CD4-positive, CD25-positive, alpha-beta regulatory T cell (primary cell): ENCODE results near the gene CD6. TPM values are rescaled to one million over a fixed set of nuclear protein-coding genes. Genes with fewer than 3 reads are reported as not detected.

Experiments
- ATAC-seq, 2 donors: fragments of 150-1000 bp; cut with Tn5 transposase; one replicate each; pipeline ENCODE4 v1.10.0; 2021; ENCODE audit warnings: low read depth in 2 of 2, moderate number of reproducible peaks in 2 of 2, moderate library complexity in 1 of 2
- DNase-seq, 3 donors: peaks; one replicate each; pipeline versions ENCODE4 v3.0.0 to v3.0.0-alpha.2; 2012 to 2022; ENCODE audit warnings: mixed read lengths in 1 of 3
- H3K27ac ChIP-seq: one replicate; pipeline ENCODE4 v1.7.0; 2013; ENCODE audit warnings: mild to moderate bottlenecking, low read length; ENCODE audit not compliant: insufficient read depth, poor library complexity, severe bottlenecking
- H3K27me3 ChIP-seq: one replicate; pipeline ENCODE4 v1.7.0; 2013; ENCODE audit warnings: low read length; ENCODE audit not compliant: control insufficient read depth, insufficient read depth
- H3K36me3 ChIP-seq: one replicate; pipeline ENCODE4 v1.7.0; 2013; ENCODE audit warnings: mild to moderate bottlenecking, low read length, moderate library complexity; ENCODE audit not compliant: control insufficient read depth, insufficient read depth
- H3K4me1 ChIP-seq: 2 replicates; pipeline ENCODE4 v1.7.0; 2013; ENCODE audit warnings: mild to moderate bottlenecking, low read length; ENCODE audit not compliant: insufficient read depth, control insufficient read depth, poor library complexity, severe bottlenecking
- H3K4me3 ChIP-seq: one replicate; pipeline ENCODE4 v1.7.0; 2013; ENCODE audit warnings: low read depth, mild to moderate bottlenecking, low read length, moderate library complexity
- H3K9me3 ChIP-seq, 2 experiments: 1 replicate in 1 of 2; 2 replicates in 1 of 2; pipeline ENCODE4 v1.7.0; 2013; ENCODE audit warnings: low read length in 2 of 2, mild to moderate bottlenecking in 1 of 2, moderate library complexity in 1 of 2; ENCODE audit not compliant: control insufficient read depth in 2 of 2
- H3K27ac Mint-ChIP-seq, 3 donors: one replicate each; pipeline ENCODE4 v1.8.0; 2020 to 2022; ENCODE audit warnings: mild to moderate bottlenecking in 3 of 3, mixed read lengths in 3 of 3, moderate library complexity in 2 of 3
- H3K27me3 Mint-ChIP-seq: one replicate; pipeline ENCODE4 v1.8.0; 2022; ENCODE audit warnings: mild to moderate bottlenecking, mixed read lengths
- H3K36me3 Mint-ChIP-seq: one replicate; pipeline ENCODE4 v1.8.0; 2020; ENCODE audit warnings: mixed read lengths
- H3K4me1 Mint-ChIP-seq, 4 donors: one replicate each; pipeline ENCODE4 v1.8.0; 2020 to 2022; ENCODE audit warnings: mixed read lengths in 4 of 4, mild to moderate bottlenecking in 1 of 4
- H3K4me3 Mint-ChIP-seq, 4 donors: one replicate each; pipeline ENCODE4 v1.8.0; 2020 to 2022; ENCODE audit warnings: mild to moderate bottlenecking in 4 of 4, mixed read lengths in 4 of 4, moderate library complexity in 3 of 4
- H3K9me3 Mint-ChIP-seq, 7 donors: one replicate each; pipeline ENCODE4 v1.8.0; 2020 to 2022; ENCODE audit warnings: mixed read lengths in 7 of 7, mild to moderate bottlenecking in 3 of 7, moderate library complexity in 2 of 7
- polyA plus RNA-seq, 4 donors: library from polyadenylated mRNA; unstranded; fragments of 300-500 nt; fragmentation: Illumina TruSeq; gene quantifications; one replicate each; pipeline ENCODE4 v1.2.3, GENCODE V29; 2021
- total RNA-seq: library from RNA; stranded (reverse); gene quantifications from one replicate; pipeline ENCODE4 v1.2.3, GENCODE V29; 2022

The CD6 gene
- total and polyA plus RNA-seq, 5 donors from 2014 or later, result 108 to 398 (median 138) TPM

DNA sequence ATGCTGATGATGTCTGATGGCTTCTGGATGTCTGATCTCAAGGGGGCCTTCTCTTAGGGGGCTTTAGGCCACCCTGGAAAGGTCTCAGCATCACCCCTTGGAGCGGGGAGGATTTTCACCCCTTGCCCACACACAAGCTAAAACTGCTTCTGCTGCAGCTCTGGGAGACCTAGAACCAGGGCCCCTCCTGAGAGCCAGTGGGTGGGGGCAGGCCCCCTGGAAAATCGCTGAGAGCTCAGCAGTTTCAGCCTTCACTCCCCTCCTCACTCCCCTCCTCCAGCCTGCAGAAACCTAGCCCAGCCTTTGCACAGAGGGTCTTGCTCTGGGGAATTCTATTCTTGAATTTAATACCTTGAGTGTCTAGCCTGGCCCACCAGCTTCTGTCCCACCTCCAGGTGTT lies 17.2 kb downstream of the CD6 start:
- ATAC-seq, result no peak
- H3K4me1 Mint-ChIP-seq, result peaks cover 19 to 90% (median 60%) of the 10 kb centered on the region in 4 donors
- Histone ChIP-seq H3K27ac (peak overlapping the region; percentile 89), H3K9me3 (no peaks in the 10 kb centered on the region), H3K4me3 (no peak overlapping the region), H3K36me3 (peaks cover 33% of the 10 kb centered on the region), H3K4me1 (peaks cover 75% of the 10 kb centered on the region), H3K27me3 (no peaks in the 10 kb centered on the region)
- peak overlapping the region in 2 of 4 donors; percentile 45 for H3K4me3 Mint-ChIP-seq
- H3K9me3 Mint-ChIP-seq, result peaks cover 0 to 1% (median 0%) of the 10 kb centered on the region in 7 donors
- peaks cover 38% of the 10 kb centered on the region for H3K36me3 Mint-ChIP-seq
- H3K27ac Mint-ChIP-seq, result peak overlapping the region; percentile 88 to 99 (median 99)
- no peak for DNase-seq
- H3K27me3 Mint-ChIP-seq, result no peaks in the 10 kb centered on the region

GRCh38 chr11:60989093-60989650 lies 17.7 kb downstream of the CD6 start:
- DNase-seq, result no peak

GRCh38 chr11:60991457-60991856 lies 20.0 kb downstream of the CD6 start:
- Mint-ChIP-seq H3K27me3 (no peaks in the 10 kb centered on the region), H3K27ac (peak overlapping the region; percentile 32 to 60 (median 42)), H3K9me3 (peaks cover 0 to 1% (median 0%) of the 10 kb centered on the region in 7 donors), H3K4me3 (peak overlapping the region in 2 of 4 donors; percentile 42 to 73), H3K4me1 (peaks cover 6 to 85% (median 50%) of the 10 kb centered on the region in 4 donors), H3K36me3 (peaks cover 40% of the 10 kb centered on the region)
- H3K27ac ChIP-seq, result peak overlapping the region; percentile 38
- H3K4me3 ChIP-seq, result peak overlapping the region; percentile 44
- no peaks in the 10 kb centered on the region for H3K27me3 ChIP-seq
- peaks cover 57% of the 10 kb centered on the region for H3K36me3 ChIP-seq
- H3K4me1 ChIP-seq, result peaks cover 55% of the 10 kb centered on the region
- no peaks in the 10 kb centered on the region for H3K9me3 ChIP-seq
- DNase-seq (no peak), ATAC-seq (no peak)

More at GRCh38 chr11:60989093-60989650, 17.7 kb downstream of the CD6 start:
- H3K4me1 ChIP-seq, result peaks cover 71% of the 10 kb centered on the region
- no peaks in the 10 kb centered on the region for H3K27me3 ChIP-seq
- H3K27ac ChIP-seq, result peak overlapping the region; percentile 89
- H3K36me3 Mint-ChIP-seq, result peaks cover 42% of the 10 kb centered on the region
- peaks cover 14 to 89% (median 58%) of the 10 kb centered on the region in 4 donors for H3K4me1 Mint-ChIP-seq
- peak overlapping the region; percentile 19 for H3K4me3 ChIP-seq
- peak overlapping the region in 3 of 4 donors; percentile 45 to 54 (median 45) for H3K4me3 Mint-ChIP-seq
- peaks cover 35% of the 10 kb centered on the region for H3K36me3 ChIP-seq
- H3K9me3 Mint-ChIP-seq, result peaks cover 0 to 1% (median 0%) of the 10 kb centered on the region in 7 donors
- ATAC-seq, result no peak
- peak overlapping the region; percentile 86 to 99 (median 88) for H3K27ac Mint-ChIP-seq
- H3K9me3 ChIP-seq, result no peaks in the 10 kb centered on the region
- H3K27me3 Mint-ChIP-seq, result no peaks in the 10 kb centered on the region

DNA sequence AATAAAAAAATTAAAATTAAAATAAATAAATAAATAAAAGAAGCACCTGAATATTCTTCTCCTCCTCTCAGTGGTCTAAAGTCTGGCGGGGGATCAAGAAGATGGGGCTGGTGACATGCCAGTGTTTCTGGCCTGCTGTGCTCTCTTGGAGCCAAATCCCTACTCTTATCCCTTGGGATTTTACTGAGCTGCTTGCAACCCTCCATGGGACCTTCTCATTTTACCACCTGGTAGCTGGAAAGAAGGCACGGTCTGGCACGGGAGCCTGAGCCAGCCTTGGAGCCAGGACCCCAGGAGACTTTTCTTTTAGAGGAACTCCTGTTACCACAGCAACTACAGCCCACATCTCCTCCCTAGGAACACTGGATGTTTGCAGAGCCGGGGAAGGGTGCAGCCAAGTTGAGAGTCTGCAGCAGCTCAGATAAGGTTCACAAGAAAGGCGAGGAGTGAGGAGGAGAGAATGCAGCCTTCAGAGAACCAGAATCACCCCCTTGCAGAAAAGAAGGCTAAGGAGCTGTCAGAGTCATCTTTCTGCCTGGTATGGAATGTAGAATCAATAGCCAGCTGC lies 21.4 kb downstream of the CD6 start:
- Mint-ChIP-seq H3K27ac (peak overlapping the region; percentile 89 to 94 (median 92)), H3K9me3 (peaks cover 0 to 1% (median 0%) of the 10 kb centered on the region in 7 donors), H3K27me3 (no peaks in the 10 kb centered on the region), H3K36me3 (peaks cover 42% of the 10 kb centered on the region), H3K4me1 (peaks cover 10 to 77% (median 41%) of the 10 kb centered on the region in 4 donors), H3K4me3 (peak overlapping the region in 2 of 4 donors; percentile 31 to 79)
- Histone ChIP-seq H3K4me1 (peaks cover 40% of the 10 kb centered on the region), H3K27ac (peak overlapping the region; percentile 58), H3K4me3 (no peak overlapping the region), H3K36me3 (peaks cover 63% of the 10 kb centered on the region), H3K27me3 (no peaks in the 10 kb centered on the region), H3K9me3 (no peaks in the 10 kb centered on the region)
- DNase-seq (no peak), ATAC-seq (no peak)

DNA sequence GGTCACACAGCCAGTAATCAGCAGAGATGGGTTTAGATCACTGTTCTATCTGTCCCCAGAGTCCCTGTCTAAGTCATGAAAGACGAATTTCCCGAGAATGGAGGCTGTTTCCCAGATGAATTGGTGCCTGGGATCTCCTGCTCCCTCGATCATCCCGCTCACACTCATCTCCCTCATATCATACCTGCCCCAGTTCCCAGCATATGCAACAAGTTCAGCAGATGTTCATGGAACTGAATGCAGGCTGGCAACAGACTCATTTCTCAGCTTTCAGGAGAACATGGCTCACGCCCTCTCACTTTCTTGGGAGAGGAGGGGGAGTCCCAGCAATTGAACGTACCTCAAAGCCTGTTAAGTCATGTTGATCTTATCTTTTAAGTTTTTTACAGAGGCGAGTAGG lies 22.1 kb downstream of the CD6 start:
- ATAC-seq, result no peak
- H3K27ac ChIP-seq, result peak overlapping the region; percentile 58
- peaks cover 0 to 1% (median 0%) of the 10 kb centered on the region in 7 donors for H3K9me3 Mint-ChIP-seq
- peak overlapping the region; percentile 89 to 97 (median 94) for H3K27ac Mint-ChIP-seq
- no peak for DNase-seq
- H3K36me3 ChIP-seq, result peaks cover 57% of the 10 kb centered on the region
- H3K36me3 Mint-ChIP-seq, result peaks cover 43% of the 10 kb centered on the region
- no peaks in the 10 kb centered on the region for H3K27me3 ChIP-seq
- H3K4me1 Mint-ChIP-seq, result peaks cover 15 to 76% (median 42%) of the 10 kb centered on the region in 4 donors
- H3K4me3 ChIP-seq, result no peak overlapping the region
- H3K27me3 Mint-ChIP-seq, result no peaks in the 10 kb centered on the region
- H3K9me3 ChIP-seq, result no peaks in the 10 kb centered on the region
- H3K4me3 Mint-ChIP-seq, result peak overlapping the region in 3 of 4 donors; percentile 3 to 79 (median 64)
- peaks cover 33% of the 10 kb centered on the region for H3K4me1 ChIP-seq

DNA sequence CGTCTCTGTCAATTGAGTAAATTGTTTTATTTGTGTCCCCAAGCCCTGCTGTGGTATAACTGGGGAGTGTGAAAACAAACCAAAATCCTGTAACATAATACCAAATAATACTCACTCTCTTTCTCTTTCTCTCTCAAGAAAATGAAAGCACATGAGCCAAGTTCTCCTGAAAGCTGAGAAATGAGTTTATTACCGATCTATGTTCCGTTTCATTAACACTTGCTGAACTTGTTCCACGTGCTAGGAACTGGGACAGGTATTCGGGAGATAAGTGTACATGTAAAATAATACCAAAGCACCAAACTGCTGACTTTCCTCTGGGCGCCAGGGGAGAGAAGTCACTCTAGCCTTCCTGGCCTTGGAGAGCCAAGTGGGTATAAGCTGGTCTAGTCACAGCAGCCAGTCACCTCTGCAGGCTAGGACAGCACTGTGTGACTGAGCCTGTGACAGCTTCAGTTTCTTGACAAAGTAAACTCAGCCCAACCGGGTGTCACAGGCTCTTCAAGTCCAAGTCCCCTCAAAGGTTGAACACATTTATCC lies 23.1 kb downstream of the CD6 start:
- Histone ChIP-seq H3K36me3 (peaks cover 47% of the 10 kb centered on the region), H3K27ac (peak overlapping the region; percentile 58), H3K4me3 (peak overlapping the region; percentile 21), H3K27me3 (no peaks in the 10 kb centered on the region), H3K9me3 (no peaks in the 10 kb centered on the region), H3K4me1 (peaks cover 24% of the 10 kb centered on the region)
- Mint-ChIP-seq H3K27me3 (no peaks in the 10 kb centered on the region), H3K4me3 (peak overlapping the region in 3 of 4 donors; percentile 30 to 59 (median 32)), H3K27ac (peak overlapping the region; percentile 48 to 94 (median 89)), H3K36me3 (peaks cover 37% of the 10 kb centered on the region), H3K4me1 (peaks cover 20 to 72% (median 40%) of the 10 kb centered on the region in 4 donors), H3K9me3 (peaks cover 0 to 1% (median 0%) of the 10 kb centered on the region in 7 donors)
- DNase-seq, result peak in 1 of 3 donors; percentile 31
- peak; percentile 39 to 40 for ATAC-seq

GRCh38 chr11:60995798-60996197 lies 24.3 kb downstream of the CD6 start:
- Histone ChIP-seq H3K27ac (no peak overlapping the region), H3K36me3 (peaks cover 48% of the 10 kb centered on the region), H3K9me3 (no peaks in the 10 kb centered on the region), H3K4me1 (peaks cover 22% of the 10 kb centered on the region), H3K27me3 (no peaks in the 10 kb centered on the region), H3K4me3 (no peak overlapping the region)
- peaks cover 34% of the 10 kb centered on the region for H3K36me3 Mint-ChIP-seq
- no peak for DNase-seq
- no peak for ATAC-seq
- no peak overlapping the region for H3K4me3 Mint-ChIP-seq
- H3K9me3 Mint-ChIP-seq, result no peaks in the 10 kb centered on the region
- no peaks in the 10 kb centered on the region for H3K27me3 Mint-ChIP-seq
- H3K4me1 Mint-ChIP-seq, result peaks cover 20 to 69% (median 36%) of the 10 kb centered on the region in 4 donors
- H3K27ac Mint-ChIP-seq, result peak overlapping the region in 2 of 3 donors; percentile 48 to 94
